ENCODE data around the gene CCDC74B. TPM values are rescaled to one million over a fixed set of nuclear protein-coding genes. Genes with fewer than 3 reads are reported as not detected.
A peak's percentile ranks its signal among the peaks of the same experiment; 100 is the strongest.

Gene CCDC74B
- total RNA-seq, 1 donor from 2014 or later, result 0.79 TPM

- DNase-seq (ENCODE audit: low read depth in 2 of 2), result peak; percentile 1 to 5
Measured at GRCh38 chr2:130102597-130103363, 42.1 kb downstream of the CCDC74B start.

Other genes with a start within 250 kb of the CCDC74B start
- gene RAB6C, start 165.4 kb downstream of the CCDC74B start, total RNA-seq, result under 0.01 TPM in 2 replicates
- gene POTEF, start 15.9 kb downstream of the CCDC74B start, total RNA-seq, result 0.20 and 0.22 TPM in 2 replicates
- gene SMPD4, start 36.5 kb upstream of the CCDC74B start, total RNA-seq, result 9.8 and 10.1 TPM in 2 replicates
- 201 and 373 TPM in 2 replicates for gene MZT2B, start 37.1 kb upstream of the CCDC74B start, total RNA-seq
- not detected in 2 replicates for gene TUBA3E, start 53.3 kb upstream of the CCDC74B start, total RNA-seq
- 63.9 and 88.7 TPM in 2 replicates for gene IMP4, start 197.8 kb upstream of the CCDC74B start, total RNA-seq
- 18.7 and 36.3 TPM in 2 replicates for gene PTPN18, start 210.9 kb upstream of the CCDC74B start, total RNA-seq

Data from lung microvascular endothelial cell (primary cell).